NCI-H2107 treated with DMSO at 0.1 percent for 48 hours (cell line): ENCODE data around the gene ADAMTS8.

Experiments used
- DNase-seq: peaks from one replicate; lab custom pipeline; 2025; ENCODE audit not compliant: unreplicated experiment; lab: John Stamatoyannopoulos, UW

Gene ADAMTS8

DNA sequence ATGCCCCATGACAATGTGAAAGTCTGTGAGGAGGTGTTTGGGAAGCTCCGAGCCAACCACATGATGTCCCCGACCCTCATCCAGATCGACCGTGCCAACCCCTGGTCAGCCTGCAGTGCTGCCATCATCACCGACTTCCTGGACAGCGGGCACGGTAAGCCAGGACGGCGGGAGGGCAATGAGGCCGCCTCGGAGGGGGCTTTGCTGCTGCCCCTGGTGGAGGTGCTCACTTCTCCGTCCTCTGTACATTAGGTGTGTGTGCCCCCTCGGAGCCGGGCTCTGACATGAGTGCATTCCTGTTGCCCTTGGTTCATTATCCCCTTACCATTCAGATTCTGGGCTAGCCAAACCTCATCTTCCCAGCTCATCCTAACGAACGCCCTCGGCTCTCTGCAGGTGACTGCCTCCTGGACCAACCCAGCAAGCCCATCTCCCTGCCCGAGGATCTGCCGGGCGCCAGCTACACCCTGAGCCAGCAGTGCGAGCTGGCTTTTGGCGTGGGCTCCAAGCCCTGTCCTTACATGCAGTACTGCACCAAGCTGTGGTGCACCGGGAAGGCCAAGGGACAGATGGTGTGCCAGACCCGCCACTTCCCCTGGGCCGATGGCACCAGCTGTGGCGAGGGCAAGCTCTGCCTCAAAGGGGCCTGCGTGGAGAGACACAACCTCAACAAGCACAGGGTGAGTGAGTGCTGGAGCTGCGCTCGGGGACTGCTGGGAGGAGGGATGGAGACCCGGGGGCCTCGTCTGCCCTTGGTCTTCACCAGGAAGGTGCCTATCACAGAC lies 33.9 kb upstream of the ADAMTS8 start:
- no peak for DNase-seq

DNA sequence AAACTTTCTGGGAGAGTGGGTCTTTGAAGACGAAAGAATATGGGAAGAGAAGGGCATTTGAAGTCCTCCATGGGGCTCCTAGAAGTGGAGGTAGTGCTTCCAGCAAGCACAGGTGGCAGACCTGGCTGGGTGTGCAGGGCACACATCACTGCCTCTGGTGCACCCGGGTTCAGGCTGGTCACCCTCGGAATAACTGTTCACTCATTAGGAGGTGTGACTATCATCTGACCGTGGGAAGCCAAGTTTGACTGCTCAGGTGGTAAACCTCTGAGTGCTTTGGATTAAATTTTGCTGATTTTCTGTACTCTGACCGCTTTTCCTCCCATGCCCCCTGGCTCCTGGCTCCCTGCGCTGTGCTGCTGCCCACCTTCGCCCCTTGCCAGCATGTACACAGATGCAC lies 31.1 kb upstream of the ADAMTS8 start:
- no peak for DNase-seq

DNA sequence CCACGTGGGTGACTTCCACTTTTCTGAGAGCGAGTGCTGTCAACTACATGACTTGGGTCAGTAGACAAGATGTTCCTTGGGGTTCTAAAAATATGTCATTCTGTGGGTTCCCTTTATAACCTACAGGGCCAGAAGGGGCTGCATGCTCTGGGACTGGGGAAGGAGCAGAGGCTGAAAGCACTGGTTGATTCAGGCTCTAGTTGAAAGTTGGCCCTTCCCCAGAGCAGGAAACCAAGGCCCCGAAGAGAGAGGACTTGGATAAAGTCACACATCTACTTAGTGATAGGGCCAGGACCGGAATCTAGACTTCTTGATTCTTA lies 30.0 kb upstream of the ADAMTS8 start:
- DNase-seq: no peak

DNA sequence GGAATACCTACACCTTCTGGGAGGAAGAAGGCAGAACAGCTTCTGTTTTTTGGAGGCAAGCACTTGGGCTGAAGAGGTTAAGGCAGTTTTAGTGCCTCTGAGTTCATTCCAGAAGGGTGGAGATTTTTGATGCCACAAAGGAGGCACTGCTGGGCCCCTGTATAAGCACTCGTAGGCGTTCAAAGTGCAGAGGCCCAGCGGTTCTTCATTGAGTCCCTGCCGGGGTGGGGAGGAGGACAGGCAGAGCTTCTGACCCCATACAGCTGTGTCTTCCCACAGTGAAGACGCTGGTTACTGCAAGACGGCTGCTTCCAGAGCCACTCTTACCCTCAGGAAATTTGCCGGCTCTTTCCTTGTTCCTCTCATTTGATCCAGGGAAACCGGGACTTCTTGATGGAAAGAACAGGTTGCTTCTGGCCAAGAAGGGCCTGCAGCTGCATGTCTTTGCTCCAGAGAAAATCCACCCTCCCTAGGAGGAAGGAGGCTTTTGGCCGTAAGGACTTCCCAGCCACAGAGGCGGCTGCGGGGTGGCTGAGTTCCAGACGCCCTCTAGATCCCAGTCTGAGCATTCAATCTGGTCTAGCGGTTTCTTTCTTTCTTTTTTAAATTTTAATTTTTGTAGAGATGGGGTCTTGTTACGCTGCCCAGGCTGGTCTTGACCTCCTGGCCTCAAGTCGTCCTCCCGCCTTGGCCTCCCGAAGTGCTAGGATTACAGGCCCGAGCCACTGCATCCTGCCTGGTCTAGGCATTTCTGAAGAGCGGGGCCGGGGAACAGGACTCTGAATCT lies 29.4 kb upstream of the ADAMTS8 start:
- no peak for DNase-seq

DNA sequence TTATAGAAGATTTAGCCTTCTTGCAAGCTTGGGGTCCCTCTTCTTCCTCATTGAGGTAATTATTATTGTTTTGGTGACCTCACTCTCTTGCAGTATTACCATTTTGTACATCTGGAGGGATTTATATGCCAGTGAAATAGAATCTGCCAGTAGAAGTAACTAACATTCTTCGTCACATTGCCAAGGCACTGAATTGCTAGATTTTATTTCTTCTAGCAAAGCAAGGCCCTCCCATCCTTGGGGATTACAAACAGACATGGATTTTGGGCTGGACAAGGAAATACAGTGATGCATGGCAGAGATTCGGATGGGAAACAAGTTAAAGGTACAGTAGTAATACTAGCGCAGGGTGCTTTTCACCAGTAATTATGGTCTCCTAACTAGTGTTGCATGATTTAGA lies 27.9 kb upstream of the ADAMTS8 start:
- DNase-seq: no peak

DNA sequence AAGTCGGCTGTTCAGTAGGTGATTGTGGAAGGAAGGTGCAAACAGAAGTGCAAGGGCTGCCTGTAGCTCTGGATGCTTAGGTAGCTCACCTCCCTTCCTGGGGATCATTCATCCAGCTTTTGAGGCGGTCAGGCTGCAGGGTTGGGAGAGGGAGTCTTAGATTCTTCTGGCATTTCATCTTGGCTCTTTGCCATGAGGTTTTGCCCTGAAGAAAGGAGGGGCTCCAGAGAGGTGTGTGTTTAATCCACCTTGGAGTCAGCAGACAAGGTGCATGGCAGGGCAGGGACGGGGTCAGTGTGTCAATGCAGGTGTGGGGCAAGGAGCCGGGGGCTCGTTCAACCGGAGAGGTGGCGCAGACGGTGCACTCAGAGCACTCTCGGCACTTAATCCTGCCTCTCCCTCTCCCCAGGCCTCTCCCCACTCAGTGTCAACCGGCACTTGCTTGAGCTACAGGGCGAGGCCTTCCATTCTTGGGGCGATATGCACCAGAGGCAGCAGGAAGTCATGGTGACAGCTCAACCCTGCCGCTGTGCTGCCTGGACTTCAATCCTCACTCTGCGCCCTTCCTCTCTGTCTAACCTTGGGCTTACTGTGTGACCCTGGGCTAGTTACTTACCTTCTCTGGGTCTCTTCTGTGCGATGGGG lies 27.2 kb upstream of the ADAMTS8 start:
- no peak for DNase-seq

DNA sequence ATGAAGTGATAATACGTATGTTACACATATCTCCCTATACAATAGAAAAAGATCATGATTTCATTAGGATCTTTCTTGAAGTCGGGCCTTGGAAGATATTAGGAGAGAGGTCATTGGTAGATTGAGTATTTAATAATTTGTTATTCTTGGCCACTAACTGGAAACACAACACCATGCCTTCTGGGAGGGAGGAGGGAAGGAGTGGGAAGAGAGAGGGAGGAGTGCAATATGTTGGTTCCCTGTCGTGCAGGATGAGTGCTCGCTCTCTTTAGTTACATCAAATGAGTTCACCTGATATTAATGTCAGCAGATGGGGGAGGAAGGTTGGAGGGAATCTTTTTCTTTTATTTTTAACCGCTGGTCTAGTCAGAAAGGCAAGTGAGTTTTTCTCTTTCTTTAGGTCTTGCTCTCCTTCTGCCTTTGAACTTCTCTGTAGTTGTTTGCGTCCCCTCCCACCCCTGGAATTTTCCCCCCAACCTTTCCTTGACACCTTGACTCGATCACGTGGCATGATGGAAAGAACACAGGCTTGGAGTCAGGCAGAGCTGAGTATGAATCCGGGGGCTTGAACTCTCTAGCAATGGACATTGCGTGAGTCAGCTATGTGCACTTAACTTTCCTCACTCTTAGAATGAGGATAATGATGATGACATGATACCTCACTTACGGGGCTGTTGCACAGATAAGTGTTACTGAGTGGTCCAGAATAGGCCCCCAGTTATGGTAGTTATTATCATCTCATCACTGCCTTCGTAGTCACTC lies 26.3 kb upstream of the ADAMTS8 start:
- DNase-seq: no peak

DNA sequence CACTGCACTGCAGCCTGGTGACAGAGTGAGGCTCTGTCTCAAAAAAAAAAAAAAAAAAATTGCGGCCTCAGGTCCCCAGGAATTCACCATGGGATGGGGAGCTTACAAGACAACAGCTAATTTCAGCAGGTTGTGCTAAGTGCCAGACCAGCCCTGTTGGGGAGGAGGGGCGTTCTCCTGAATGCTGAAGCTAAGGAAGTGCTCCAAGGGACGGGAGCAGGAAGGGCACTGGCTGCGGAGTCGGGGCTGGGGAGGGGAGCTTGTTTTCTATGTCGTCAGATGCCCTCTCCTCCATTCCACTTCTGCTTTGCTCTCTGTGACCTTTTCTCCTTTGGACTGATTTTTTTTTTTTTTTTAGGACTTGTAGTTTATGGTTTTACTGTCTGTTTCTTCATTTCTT lies 24.5 kb upstream of the ADAMTS8 start:
- no peak for DNase-seq

DNA sequence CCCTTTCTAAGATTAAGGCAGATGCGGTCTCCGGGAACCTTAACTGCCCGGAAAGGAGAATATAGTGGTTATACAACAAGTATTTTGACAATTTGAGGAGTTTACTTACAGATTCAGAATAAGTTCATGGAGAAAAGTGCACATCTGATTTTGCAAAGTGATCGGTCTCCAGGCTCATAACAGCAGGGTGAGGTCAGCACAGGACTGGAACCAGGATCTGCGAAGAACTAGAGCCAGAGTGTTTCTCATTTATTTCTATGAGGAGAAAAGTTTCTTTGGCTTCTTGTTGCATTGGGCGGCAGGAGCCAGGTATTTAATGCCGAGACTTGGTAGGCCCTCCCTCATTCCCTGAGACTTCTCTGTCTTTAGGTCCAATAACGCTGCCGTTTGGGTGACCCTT lies 23.8 kb upstream of the ADAMTS8 start:
- DNase-seq: no peak

DNA sequence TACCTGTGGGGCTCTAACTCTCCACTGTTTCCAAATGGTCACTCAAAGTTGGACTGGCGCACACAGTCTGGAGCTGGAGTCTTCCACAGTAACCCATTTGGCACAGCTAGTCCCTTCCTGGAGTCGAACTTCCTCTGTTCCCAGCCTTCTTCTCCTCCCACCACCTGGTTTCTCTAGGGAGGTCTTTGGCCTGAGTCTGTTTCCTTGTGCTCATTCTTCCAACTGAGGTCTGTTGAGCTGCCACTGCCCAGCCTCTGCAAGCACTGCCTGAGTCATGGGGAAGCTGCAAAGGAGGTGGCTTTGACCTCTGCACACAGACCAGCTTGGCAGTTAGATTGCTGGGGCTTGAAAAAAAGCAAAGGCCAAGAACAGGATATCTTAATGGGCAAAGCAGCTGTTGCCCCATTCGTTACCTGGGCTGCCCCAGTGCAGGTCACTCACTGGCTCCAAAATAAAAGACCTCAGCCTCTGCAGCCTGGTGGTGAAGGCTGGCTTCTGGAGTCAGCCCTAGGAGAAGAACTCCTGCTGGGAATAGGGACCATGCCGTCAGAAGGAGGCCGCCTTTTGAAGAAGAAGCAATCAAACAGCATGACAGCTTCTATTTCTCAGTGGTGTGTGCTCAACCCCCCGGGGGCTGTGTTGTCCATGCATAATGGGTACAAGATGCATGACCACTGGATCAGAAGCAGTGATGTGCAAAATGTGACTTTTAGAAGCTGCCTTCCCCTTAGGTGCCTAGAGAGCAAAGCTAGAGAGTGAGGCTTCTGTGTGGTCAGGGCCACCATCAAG lies 23.0 kb upstream of the ADAMTS8 start:
- no peak for DNase-seq

DNA sequence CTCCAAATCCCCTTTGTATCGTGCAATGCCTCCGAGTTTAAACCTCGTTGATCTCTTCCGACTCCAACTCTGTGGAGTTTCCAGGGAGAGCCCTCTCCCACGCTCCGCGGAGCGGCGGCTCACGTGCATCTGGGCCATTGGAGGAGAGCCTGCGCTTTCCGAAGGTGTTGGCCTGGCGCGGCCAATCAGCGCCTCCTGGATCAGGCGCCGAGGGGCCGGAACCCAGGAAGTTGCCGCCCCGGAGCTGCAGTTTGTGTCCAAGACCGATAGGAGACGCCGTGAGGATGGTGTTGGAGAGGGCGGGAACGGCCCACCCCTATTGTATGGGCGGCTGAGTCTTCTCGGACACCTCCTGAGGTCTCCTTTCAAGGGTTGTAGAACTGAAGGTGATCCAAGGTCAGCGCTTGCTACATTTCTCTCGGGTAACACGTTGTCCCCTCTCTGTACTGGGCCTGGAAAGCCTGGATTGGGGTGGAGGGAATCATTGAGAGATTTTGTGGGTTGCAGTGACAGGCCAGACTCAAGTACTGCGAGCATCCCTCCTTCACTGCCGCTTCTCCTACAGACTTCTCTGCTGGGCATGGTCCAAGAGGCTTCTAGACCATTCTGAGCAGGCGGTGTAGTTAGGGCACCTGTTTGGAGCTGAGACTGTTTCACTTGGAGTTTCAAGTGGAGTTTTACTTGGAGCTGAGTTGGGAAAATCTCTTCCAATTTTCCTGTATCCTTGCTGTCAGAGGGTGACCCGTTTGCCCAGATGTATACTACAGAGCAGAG lies 21.8 kb upstream of the ADAMTS8 start:
- DNase-seq: no peak

DNA sequence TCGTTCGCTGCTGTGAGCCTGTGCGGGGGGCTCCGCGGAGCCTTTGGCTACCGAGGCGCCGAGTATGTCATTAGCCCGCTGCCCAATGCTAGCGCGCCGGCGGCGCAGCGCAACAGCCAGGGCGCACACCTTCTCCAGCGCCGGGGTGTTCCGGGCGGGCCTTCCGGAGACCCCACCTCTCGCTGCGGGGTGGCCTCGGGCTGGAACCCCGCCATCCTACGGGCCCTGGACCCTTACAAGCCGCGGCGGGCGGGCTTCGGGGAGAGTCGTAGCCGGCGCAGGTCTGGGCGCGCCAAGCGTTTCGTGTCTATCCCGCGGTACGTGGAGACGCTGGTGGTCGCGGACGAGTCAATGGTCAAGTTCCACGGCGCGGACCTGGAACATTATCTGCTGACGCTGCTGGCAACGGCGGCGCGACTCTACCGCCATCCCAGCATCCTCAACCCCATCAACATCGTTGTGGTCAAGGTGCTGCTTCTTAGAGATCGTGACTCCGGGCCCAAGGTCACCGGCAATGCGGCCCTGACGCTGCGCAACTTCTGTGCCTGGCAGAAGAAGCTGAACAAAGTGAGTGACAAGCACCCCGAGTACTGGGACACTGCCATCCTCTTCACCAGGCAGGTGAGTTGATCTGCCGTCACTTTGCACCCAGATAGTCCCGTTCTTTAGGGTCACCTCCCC lies 21.0 kb upstream of the ADAMTS8 start:
- no peak for DNase-seq

DNA sequence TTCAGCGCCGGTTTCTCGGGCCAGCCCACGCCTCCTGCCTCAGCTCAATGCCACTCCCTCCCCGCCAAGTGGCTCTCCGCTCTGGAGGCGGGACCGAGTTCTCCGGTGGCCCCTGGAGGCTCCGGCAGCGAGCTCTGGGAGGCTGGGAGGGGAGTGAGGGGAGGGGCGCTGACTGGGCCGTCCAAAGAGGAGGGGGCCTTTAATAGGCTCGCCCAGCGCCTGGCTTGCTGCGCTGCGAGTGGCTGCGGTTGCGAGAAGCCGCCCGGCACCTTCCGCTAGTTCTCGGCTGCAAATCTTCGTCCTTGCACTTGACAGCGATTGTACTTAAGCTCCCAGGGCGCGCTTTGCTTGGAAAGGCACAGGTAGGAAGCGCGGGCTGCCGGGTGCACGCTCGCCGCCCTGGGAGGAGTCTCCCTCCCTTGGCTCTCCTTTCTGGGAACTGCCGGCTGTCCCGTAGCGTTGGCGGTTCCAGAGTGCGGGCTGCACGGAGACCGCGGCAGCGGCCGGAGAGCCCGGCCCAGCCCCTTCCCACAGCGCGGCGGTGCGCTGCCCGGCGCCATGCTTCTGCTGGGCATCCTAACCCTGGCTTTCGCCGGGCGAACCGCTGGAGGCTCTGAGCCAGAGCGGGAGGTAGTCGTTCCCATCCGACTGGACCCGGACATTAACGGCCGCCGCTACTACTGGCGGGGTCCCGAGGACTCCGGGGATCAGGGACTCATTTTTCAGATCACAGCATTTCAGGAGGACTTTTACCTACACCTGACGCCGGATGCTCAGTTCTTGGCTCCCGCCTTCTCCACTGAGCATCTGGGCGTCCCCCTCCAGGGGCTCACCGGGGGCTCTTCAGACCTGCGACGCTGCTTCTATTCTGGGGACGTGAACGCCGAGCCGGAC lies 20.3 kb upstream of the ADAMTS8 start, which contains the start of gene ADAMTS15:
ADAMTS15 (plus strand) TSS at position 230 of the 894 bp plus-strand sequence; CDS start at position 559, 329 bp downstream.
- DNase-seq: peak; percentile 74

DNA sequence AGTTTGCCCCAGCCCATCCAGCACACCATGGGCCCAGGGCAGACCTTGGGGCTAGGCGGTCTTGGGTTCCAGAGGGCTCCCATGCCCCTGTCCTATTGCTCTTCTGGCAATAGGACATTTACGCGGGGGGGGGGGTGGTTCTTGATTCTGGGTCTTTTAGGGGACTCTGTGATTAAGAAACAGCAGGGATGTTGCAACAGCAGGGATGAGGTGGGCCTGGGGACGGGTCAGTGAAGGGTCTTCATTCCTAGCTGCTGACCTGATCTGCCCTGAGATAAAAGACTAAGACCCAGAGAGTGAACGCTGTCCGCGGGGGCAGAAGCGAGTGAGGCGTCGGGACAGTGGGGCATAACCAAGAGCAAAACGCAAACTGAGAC lies 19.6 kb upstream of the ADAMTS8 start:
- DNase-seq: no peak

DNA sequence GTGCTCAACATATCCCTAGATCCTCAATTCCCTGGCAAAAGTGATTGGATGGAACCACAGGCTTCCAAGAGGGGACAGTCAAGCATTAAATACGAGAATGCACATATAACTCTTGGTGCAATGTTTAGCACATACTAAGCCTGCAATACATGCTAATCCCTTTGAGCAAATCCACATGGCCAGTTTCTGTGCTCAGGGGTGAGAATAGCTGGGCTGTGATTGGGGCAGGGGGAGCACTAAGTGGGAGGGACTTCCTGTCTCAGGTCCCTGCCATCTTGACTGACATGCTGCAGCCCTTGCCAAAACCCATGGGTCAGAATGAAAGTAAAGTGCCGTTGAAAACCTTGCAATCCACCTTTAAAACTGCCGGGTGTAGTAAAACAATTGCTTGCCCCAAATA lies 17.4 kb upstream of the ADAMTS8 start:
- DNase-seq: no peak

DNA sequence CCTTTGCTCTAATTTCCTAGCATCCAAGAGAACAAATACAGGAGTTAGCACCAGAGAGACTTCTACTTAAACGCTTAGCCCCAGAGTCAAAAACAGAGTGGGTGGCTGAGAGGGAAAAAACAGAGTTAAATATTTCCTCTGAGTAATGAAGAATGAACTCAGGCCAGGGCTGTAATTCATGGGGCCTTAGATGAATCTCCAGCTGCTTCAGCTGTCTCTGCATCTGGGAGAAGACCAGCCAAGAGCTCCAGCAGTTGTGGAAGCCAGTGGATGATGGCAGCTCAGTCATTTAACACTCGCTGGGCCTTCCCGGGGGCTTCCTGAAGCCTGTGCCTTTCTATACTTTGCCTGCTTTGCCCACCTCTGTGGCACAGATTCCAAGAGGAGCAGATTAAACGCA lies 14.3 kb upstream of the ADAMTS8 start:
- no peak for DNase-seq

DNA sequence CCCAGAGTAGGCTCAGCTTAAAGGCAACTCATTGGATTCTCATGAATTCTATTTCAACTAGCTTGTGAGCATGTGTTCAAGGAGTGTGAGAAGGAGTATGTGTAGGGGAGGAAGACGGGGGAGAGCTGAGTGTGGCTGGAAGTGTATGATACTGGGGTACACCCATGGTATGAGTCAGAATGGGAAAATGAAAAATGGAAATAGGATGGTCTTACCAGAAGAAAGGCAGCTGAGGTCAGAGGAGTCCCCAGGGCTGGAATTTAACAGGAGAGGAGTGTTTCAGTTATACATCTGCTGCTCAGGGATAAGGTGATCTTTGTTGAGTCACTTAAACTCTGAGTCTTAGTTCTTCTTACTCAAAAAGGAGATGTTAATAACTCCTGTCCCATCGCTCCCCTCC lies 13.3 kb upstream of the ADAMTS8 start:
- DNase-seq: no peak

DNA sequence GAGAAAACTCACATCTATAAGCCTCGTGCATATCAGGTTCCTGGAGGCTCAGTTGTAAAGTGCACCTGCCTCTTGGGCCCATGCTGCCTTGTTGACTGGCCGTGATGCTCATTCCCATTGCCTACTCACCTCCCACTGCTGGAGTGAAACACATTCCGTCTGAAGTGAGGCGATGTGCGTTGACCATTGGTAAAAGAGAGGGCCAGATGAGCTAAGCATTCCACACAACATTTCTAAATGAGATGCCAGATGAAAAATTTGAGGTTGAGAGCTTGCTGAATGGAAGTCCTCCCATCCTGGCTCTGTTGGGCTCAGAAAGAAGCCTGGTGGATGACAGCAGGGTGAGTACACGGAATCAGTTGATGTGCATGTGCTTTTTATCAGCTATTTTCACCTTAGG lies 11.5 kb upstream of the ADAMTS8 start:
- DNase-seq: no peak
